Loucy (cell line): ENCODE measurements around the gene SMAD3.
A peak's percentile ranks its signal among the peaks of the same experiment; 100 is the strongest.

ENCODE experiments used
- H2AFZ ChIP-seq: fragments of 200-600 bp; sonication (generic); 2 replicates; pipeline ENCODE4 v1.6.0; 2016; ENCODE audit warnings: antibody characterized with exemption, mild to moderate bottlenecking, low read length, moderate library complexity
- H3F3A ChIP-seq: fragments of 200-600 bp; 2 replicates; pipeline ENCODE4 v1.6.0; 2016; ENCODE audit warnings: antibody characterized with exemption, low read depth, mild to moderate bottlenecking
- H3K27me3 ChIP-seq: fragments of 200-600 bp; sonication (generic); 2 replicates; pipeline ENCODE4 v1.6.1; 2014; ENCODE audit warnings: low read length, mild to moderate bottlenecking; ENCODE audit not compliant: insufficient read depth, poor library complexity, severe bottlenecking
- H3K36me3 ChIP-seq: fragments of 200-600 bp; sonication (generic); 2 replicates; pipeline ENCODE4 v1.6.1; 2016; ENCODE audit warnings: low read length; ENCODE audit not compliant: insufficient read depth
- H3K4me1 ChIP-seq: fragments of 200-600 bp; sonication (generic); 2 replicates; pipeline ENCODE4 v1.5.1; 2014; ENCODE audit warnings: low read length, mild to moderate bottlenecking; ENCODE audit not compliant: insufficient read depth, poor library complexity, severe bottlenecking
- H3K4me2 ChIP-seq: fragments of 200-600 bp; sonication (generic); 2 replicates; pipeline ENCODE4 v1.6.0; 2014; ENCODE audit warnings: antibody characterized with exemption, low read length, low read depth, mild to moderate bottlenecking; ENCODE audit not compliant: poor library complexity, severe bottlenecking
- H3K4me3 ChIP-seq: fragments of 200-600 bp; sonication (generic); 2 replicates; pipeline ENCODE4 v1.5.1; 2014; ENCODE audit warnings: low read length, mild to moderate bottlenecking, mixed read lengths; ENCODE audit not compliant: poor library complexity, severe bottlenecking
- H3K79me2 ChIP-seq: fragments of 200-600 bp; sonication (generic); 2 replicates; pipeline ENCODE4 v1.6.1; 2014; ENCODE audit warnings: low read length; ENCODE audit not compliant: insufficient read depth
- H3K9ac ChIP-seq: fragments of 200-600 bp; sonication (generic); 2 replicates; pipeline ENCODE4 v1.6.0; 2014; ENCODE audit warnings: mild to moderate bottlenecking, low read depth, low read length, moderate library complexity; ENCODE audit not compliant: poor library complexity, severe bottlenecking
- H3K9me2 ChIP-seq: fragments of 200-600 bp; sonication (generic); replicated peaks from 2 replicates; pipeline ENCODE4 v1.6.1; 2016; ENCODE audit warnings: low read depth, low read length, mixed read lengths
- H3K9me3 ChIP-seq: fragments of 200-600 bp; sonication (generic); 2 replicates; pipeline ENCODE4 v1.6.1; 2014; ENCODE audit warnings: mild to moderate bottlenecking, antibody characterized with exemption, low read length, low read depth; ENCODE audit not compliant: insufficient read depth
- H4K20me1 ChIP-seq: fragments of 200-600 bp; sonication (generic); 2 replicates; pipeline ENCODE4 v1.6.0; 2014; ENCODE audit warnings: antibody characterized with exemption, low read length, mild to moderate bottlenecking; ENCODE audit not compliant: insufficient read depth, poor library complexity, severe bottlenecking
- EZH2phosphoT487 ChIP-seq: fragments of 200-600 bp; IDR thresholded peaks from 2 replicates; pipeline ENCODE4 v1.6.1; 2018; ENCODE audit warnings: antibody characterized with exemption, mild to moderate bottlenecking, moderate library complexity, borderline replicate concordance
- TF ChIP-seq, protein P1 (sequence below): fragments of 200-600 bp; sonication (generic); conservative IDR thresholded peaks from 2 replicates; pipeline ENCODE4 v1.5.1; 2014; ENCODE audit warnings: mild to moderate bottlenecking, antibody characterized with exemption, low read length

SMAD3 gene

GRCh38 chr15:67089217-67090193 is 24.1 kb downstream of the SMAD3 start:
- Histone ChIP-seq H3F3A (0 out of 2 replicates have a peak, but pooled peaks cover 5% of the 10 kb centered on the region), H3K79me2 (peaks cover 95% of the 10 kb centered on the region), H3K9me2 (no peaks in the 10 kb centered on the region), H3K4me2 (peak overlapping the region; percentile 94), H3K4me3 (peak overlapping the region; percentile 71), H4K20me1 (no peaks in the 10 kb centered on the region), H3K27me3 (no peaks in the 10 kb centered on the region), H2AFZ (no peak overlapping the region), H3K9me3 (no peaks in the 10 kb centered on the region), H3K4me1 (peaks cover 98% of the 10 kb centered on the region), H3K36me3 (peaks cover 13% of the 10 kb centered on the region; the same call in 1 of the 2 replicates), H3K9ac (peak overlapping the region; percentile 73)
- TF ChIP-seq EZH2phosphoT487 = no peak
- TF ChIP-seq, protein P1, sequence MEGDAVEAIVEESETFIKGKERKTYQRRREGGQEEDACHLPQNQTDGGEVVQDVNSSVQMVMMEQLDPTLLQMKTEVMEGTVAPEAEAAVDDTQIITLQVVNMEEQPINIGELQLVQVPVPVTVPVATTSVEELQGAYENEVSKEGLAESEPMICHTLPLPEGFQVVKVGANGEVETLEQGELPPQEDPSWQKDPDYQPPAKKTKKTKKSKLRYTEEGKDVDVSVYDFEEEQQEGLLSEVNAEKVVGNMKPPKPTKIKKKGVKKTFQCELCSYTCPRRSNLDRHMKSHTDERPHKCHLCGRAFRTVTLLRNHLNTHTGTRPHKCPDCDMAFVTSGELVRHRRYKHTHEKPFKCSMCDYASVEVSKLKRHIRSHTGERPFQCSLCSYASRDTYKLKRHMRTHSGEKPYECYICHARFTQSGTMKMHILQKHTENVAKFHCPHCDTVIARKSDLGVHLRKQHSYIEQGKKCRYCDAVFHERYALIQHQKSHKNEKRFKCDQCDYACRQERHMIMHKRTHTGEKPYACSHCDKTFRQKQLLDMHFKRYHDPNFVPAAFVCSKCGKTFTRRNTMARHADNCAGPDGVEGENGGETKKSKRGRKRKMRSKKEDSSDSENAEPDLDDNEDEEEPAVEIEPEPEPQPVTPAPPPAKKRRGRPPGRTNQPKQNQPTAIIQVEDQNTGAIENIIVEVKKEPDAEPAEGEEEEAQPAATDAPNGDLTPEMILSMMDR = no peak

DNA sequence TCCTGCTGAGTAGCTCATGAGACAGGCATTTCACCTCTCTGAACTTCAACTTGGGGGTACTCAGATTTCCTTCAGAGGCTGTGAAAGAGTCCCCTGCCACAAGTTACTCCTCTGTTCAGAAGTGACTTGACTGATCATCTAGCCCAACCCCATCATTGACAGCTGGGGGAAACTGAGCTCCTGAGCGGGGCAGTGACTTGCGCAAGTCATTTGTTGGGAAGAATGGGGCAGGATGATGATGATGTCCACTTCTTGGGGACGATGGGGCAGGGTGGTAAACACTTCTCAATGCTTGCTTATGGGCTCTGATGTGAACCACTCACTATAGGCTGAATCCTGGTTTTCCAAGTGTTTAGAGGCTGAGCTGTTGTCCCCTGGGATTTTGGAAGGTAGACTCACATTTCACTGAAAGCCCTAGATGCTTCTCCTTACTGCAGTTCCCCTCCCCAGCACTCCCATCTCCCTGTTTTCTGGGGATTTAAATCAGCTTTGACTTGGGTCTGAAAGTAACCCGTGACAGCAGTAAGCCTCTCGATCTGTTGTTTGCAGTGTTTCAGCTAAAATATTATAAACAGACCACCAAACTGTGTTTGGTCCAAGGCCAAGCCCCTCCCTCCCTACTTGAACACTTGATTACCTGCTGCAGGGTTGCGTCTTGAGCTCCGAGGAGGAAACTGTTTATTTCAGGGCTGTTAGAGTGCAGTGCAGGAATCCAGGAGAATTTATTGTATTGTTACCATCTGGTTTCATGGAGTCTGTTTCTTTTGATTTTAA is 25.1 kb downstream of the SMAD3 start:
- H3K4me2 ChIP-seq = peak overlapping the region; percentile 94
- H3K9ac ChIP-seq = peak overlapping the region; percentile 73
- 0 out of 2 replicates have a peak, but pooled peaks cover 5% of the 10 kb centered on the region for H3F3A ChIP-seq
- H2AFZ ChIP-seq = no peak overlapping the region
- H3K9me2 ChIP-seq = no peaks in the 10 kb centered on the region
- no peaks in the 10 kb centered on the region for H4K20me1 ChIP-seq
- no peaks in the 10 kb centered on the region for H3K9me3 ChIP-seq
- H3K79me2 ChIP-seq = peaks cover 95% of the 10 kb centered on the region
- H3K36me3 ChIP-seq = peaks cover 18% of the 10 kb centered on the region; the same call in 1 of the 2 replicates
- H3K4me3 ChIP-seq = peak overlapping the region; percentile 71
- H3K27me3 ChIP-seq = no peaks in the 10 kb centered on the region
- H3K4me1 ChIP-seq = peaks cover 90% of the 10 kb centered on the region
- TF ChIP-seq, protein P1 = no peak
- no peak for TF ChIP-seq EZH2phosphoT487

DNA sequence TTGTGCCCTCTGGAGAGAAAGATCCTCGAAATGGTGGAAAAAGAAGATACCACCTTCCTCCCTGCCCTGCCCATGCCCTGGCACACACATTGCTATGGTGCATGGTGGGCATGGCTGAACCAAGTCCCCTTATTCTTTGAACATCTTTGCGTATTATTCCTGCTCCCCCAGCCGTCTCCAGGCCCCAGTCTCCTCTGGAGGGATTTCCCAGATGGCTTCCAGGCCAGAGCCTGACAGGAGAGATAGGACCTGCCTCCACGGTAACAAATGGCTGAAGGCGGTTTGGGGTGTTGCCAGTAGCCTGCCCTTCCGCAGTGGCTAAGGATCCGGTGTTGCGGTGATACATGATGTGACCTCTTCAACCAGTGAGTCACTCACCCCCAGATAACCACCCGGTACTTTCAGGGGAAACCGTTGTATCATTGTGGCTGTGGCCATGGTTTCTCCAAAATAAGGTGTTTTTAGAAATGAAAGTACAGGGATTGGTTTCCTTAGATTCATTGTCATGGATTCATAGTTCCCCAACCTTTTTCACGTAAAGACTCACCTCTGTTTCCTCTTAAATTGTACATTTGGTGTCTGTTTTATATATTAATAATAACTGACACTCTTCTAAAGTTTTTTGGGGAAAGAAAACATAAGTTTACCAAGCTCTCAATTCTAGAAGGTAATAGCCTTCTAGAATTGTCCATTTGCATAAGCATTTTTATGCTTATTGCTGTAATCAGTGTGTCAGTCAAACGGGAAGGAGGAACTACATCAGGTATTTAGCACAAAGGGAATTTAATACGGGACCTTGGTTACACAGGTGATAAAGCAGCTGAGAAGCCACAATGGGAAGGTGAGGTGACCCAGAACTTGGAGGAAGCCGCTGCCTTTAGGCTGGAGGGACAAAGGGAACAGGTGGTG is 25.9 kb downstream of the SMAD3 start:
- Histone ChIP-seq H3K4me2 (peak overlapping the region; percentile 94), H3K9ac (peak overlapping the region; percentile 73), H3F3A (0 out of 2 replicates have a peak, but pooled peaks cover 5% of the 10 kb centered on the region), H3K9me3 (no peaks in the 10 kb centered on the region), H3K9me2 (no peaks in the 10 kb centered on the region), H2AFZ (no peak overlapping the region), H3K79me2 (peaks cover 95% of the 10 kb centered on the region), H4K20me1 (no peaks in the 10 kb centered on the region), H3K4me3 (peak overlapping the region; percentile 71), H3K36me3 (peaks cover 24% of the 10 kb centered on the region; the same call in 1 of the 2 replicates), H3K4me1 (peaks cover 85% of the 10 kb centered on the region), H3K27me3 (no peaks in the 10 kb centered on the region)
- TF ChIP-seq EZH2phosphoT487 = no peak
- TF ChIP-seq, protein P1 = no peak
